NK-92 (cell line): ENCODE data around the gene OPCML.
"Not testable (repeated sequence)": the region's sequence is repeated elsewhere in the genome, so short reads cannot be mapped to it uniquely, and the experiment has no call there.

Experiments
- DNase-seq: peaks from one replicate; lab custom pipeline; 2025; ENCODE audit not compliant: unreplicated experiment; lab: John Stamatoyannopoulos, UW

Gene OPCML

GRCh38 chr11:132410383-132410782, 1121.9 kb downstream of the OPCML start:
- DNase-seq = no peak

- no peak for DNase-seq
Observed at GRCh38 chr11:132409573-132410355, 1122.5 kb downstream of the OPCML start.

GRCh38 chr11:132408877-132409276, 1123.4 kb downstream of the OPCML start:
- DNase-seq = no peak

- no peak for DNase-seq
Observed at GRCh38 chr11:132405728-132406127, 1126.6 kb downstream of the OPCML start.

GRCh38 chr11:132402071-132402684, 1130.1 kb downstream of the OPCML start:
- DNase-seq = no peak

GRCh38 chr11:132396318-132396717, 1136.0 kb downstream of the OPCML start:
- no peak for DNase-seq

- DNase-seq = no peak
Observed at GRCh38 chr11:132395434-132395833, 1136.9 kb downstream of the OPCML start.

GRCh38 chr11:132379540-132379939, 1152.8 kb downstream of the OPCML start:
- no peak for DNase-seq

- no peak for DNase-seq
Observed at GRCh38 chr11:132373405-132374143, 1158.7 kb downstream of the OPCML start.

- not testable (repeated sequence) for DNase-seq
Observed at GRCh38 chr11:132370114-132370513, 1162.2 kb downstream of the OPCML start.

GRCh38 chr11:132367293-132367692, 1165.0 kb downstream of the OPCML start:
- DNase-seq = no peak

- DNase-seq = no peak
Observed at GRCh38 chr11:132365650-132366049, 1166.7 kb downstream of the OPCML start.
